Esophagus (tissue), 2 donors: Measurements from ENCODE around the gene KIF13A. TPM values are rescaled to one million over a fixed set of nuclear protein-coding genes. Genes with fewer than 3 reads are reported as not detected.

ENCODE experiments used
- H3K27ac ChIP-seq, 2 donors: one replicate each; pipeline ENCODE4 v1.5.1; 2013; ENCODE audit warnings: low read depth in 2 of 2, mild to moderate bottlenecking in 2 of 2, inconsistent platforms in 1 of 2, low read length in 1 of 2, moderate library complexity in 1 of 2
- H3K27me3 ChIP-seq, 2 donors: one replicate each; pipeline ENCODE4 v1.6.1; 2013; ENCODE audit warnings: low read length in 2 of 2, control low read depth in 1 of 2, mild to moderate bottlenecking in 1 of 2; ENCODE audit not compliant: insufficient read depth in 2 of 2, control insufficient read depth in 1 of 2
- H3K36me3 ChIP-seq, 2 donors: one replicate each; pipeline ENCODE4 v1.6.1; 2013; ENCODE audit warnings: low read length in 1 of 2; ENCODE audit not compliant: control insufficient read depth in 2 of 2, insufficient read depth in 2 of 2
- H3K4me1 ChIP-seq, 2 donors: one replicate each; pipeline ENCODE4 v1.6.1; 2013; ENCODE audit warnings: low read length in 1 of 2; ENCODE audit not compliant: control insufficient read depth in 2 of 2, insufficient read depth in 2 of 2
- H3K4me3 ChIP-seq, 2 donors: one replicate each; pipeline ENCODE4 v1.5.1; 2013; ENCODE audit warnings: low read length in 2 of 2, mild to moderate bottlenecking in 2 of 2, low read depth in 1 of 2, moderate library complexity in 1 of 2
- H3K9me3 ChIP-seq, 2 donors: one replicate each; pipeline ENCODE4 v1.6.1; 2013; ENCODE audit warnings: mild to moderate bottlenecking in 2 of 2, low read depth in 1 of 2, low read length in 1 of 2, moderate library complexity in 1 of 2; ENCODE audit not compliant: control insufficient read depth in 2 of 2, insufficient read depth in 1 of 2
- WGBS, 2 donors: extraction: QIAGEN DNeasy Blood & Tissue Kit; methylation state at CpG; one replicate each; pipeline ENCODE4 v1.1.7; 2013; 5-methylcytosine and 5-hydroxymethylcytosine counted together
- polyA plus RNA-seq, 2 donors: library from polyadenylated mRNA; stranded (reverse); fragments of 200-250 nt; gene quantifications; one replicate each; pipeline ENCODE4 v1.2.3, GENCODE V29; 2013
- donor health status: healthy with polysubstance abuse.
- donor health status: Bipolar disorder and iron deficiency.

The KIF13A gene
- polyA plus RNA-seq, 2 donors, result 7.7 to 11.5 TPM

DNA sequence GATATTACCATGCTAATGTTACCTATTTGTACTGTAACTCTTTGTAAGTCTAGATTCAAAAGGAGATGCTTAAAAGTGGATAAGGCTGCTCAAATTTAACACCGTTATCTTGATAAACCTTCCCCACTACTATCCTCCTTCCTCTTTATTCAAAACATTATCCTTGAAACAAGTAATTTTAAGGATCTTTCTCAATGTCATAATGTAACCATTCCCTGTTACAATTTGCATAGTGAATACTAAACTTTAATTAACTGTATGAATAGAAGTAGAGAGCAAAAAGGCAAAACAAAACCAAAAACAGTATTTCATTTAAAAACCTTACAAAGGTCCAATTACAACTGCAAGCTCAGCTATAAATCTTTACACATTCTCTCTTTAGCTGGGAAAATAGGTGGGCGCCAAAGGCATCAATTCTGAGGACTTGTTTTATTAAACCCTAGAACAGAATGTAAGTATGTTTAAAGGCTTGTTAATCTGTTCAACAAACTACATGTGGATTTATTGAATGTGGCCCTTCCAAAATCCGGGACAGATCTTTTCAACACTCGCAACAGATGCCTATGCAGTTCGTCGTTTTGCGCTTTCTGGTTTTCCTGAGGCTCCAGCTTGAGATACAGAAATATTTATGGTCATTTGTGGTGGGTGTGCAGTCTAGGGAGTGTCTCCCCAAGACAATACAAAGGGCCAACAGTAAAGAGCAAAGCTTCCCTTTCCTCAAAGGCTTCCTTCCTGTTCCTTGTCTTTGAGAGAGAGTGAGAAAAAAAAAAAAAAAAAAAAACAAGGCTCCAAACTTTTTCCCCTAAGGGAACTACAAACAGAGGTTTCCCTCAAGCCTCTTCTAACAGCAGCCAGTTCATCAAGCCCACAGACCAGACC lies 15.1 kb downstream of the KIF13A start:
- Histone ChIP-seq H3K4me1 (no peaks in the 10 kb centered on the region), H3K27me3 (no peaks in the 10 kb centered on the region), H3K9me3 (no peaks in the 10 kb centered on the region), H3K27ac (no peak overlapping the region), H3K4me3 (no peak overlapping the region), H3K36me3 (no peaks in the 10 kb centered on the region)
- WGBS, 2 donors, result 79 to 81% methylated on average over 7 of the region's 7 CpGs

DNA sequence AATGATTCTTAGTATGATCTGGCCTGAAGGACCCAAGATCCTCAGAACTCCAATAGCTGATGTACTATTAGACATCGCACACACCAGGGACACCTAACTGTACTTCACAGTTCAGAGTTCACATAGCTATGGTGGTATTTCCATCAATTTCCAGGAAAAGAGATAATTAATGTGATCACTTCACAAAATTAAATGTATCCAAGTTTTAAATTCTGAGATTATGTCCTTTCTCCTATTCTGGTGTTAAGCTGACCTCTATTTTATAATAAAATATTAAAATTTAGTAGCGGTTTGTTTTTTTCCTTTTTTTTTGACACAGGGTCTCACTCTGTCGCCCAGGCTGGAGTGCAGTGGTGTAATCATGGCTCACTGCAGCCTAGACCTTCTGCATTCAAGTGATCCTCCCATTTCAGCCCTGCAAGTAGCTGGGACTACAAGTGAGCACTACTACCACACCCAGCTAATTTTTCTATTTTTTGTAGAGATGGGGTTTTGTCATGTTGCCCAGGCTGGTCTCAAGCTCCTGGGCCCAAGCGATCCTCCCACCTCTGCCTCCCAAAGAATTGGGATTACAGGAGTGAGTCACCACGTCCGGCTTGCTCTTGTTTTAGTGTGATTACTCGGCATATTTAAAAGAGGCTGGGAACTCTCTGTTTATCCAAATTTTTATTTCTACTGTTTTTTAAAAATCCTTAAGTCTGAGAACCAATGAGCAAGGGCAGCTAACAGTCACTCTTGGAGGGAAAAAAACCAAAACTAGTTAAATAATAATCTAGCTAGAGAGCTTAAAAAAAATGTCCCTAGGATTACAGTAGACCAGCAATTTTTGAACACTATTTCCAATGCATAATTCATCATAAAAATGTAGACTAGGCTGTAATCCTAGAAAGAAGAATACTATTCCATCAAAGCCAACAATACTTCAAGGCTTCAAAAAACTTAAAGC lies 16.0 kb downstream of the KIF13A start:
- Histone ChIP-seq H3K27ac (no peak overlapping the region), H3K4me3 (no peak overlapping the region), H3K9me3 (no peaks in the 10 kb centered on the region), H3K36me3 (no peaks in the 10 kb centered on the region), H3K4me1 (no peaks in the 10 kb centered on the region), H3K27me3 (no peaks in the 10 kb centered on the region)
- 52 to 71% methylated on average over 7 of the region's 7 CpGs for WGBS, 2 donors

DNA sequence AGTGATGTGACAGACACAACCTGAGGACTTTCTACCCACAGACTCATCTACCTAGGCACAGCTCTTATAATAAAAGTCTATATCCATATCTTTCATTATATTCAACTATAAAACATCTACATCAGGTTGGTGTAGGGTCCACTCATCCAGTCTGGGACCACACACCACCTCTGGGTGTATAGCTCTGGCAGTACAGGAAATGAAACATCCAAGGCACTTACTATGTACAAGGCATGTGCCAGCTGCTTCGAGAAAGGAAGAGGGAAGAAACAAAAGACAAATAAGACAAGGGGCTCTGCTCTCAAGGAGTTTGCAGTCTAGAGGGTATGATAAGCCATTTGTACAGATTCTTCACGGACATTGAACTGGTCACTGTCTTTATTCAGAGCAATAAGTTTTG lies 18.6 kb downstream of the KIF13A start:
- WGBS, 2 donors, result 81 to 87% methylated on average over 2 of the region's 2 CpGs
- Histone ChIP-seq H3K4me3 (no peak overlapping the region), H3K4me1 (no peaks in the 10 kb centered on the region)

DNA sequence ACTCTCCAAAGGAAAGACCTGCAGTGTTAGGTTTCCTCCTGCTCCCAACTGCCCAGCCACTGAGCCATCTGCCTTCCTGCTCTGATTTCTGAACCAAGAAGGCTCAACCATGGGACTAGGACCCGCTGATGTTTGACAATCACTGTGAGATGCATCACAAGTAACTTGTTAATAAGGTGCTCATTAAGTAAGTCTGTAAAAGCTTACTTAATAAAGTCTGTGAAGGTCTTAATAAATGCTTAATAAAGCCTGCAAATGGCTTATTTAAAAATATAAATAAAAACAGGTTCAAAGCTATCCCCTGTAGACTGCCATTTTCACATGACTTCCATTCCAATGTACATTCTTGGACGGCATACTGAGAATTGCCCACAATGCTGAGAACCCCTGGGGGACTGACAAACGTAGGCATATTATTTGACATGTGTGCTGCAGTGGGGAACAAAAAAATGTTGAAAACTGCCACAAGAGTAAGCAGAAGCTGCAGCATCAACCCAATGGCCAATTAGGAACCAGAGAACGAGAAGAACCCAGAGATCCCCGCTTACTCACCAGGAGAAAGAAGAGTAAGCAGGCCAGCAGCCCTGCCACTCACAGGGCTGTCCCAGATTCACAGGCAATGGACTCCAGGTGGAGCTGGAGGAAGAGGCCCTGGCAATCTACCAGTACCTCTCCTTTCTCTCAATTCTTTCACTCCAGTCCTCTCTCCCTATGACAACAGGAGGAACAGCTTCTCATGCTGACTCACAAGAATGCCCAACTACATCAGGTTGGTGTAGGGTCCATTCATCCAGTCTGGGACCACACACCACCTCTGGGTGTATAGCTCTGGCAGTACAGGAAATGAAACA lies 19.5 kb downstream of the KIF13A start:
- no peak overlapping the region for H3K27ac ChIP-seq

More for the DNA sequence above, 18.6 kb downstream of the KIF13A start:
- H3K27ac ChIP-seq, result no peak overlapping the region
- no peaks in the 10 kb centered on the region for H3K27me3 ChIP-seq
- H3K36me3 ChIP-seq, result no peaks in the 10 kb centered on the region
- no peaks in the 10 kb centered on the region for H3K9me3 ChIP-seq

DNA sequence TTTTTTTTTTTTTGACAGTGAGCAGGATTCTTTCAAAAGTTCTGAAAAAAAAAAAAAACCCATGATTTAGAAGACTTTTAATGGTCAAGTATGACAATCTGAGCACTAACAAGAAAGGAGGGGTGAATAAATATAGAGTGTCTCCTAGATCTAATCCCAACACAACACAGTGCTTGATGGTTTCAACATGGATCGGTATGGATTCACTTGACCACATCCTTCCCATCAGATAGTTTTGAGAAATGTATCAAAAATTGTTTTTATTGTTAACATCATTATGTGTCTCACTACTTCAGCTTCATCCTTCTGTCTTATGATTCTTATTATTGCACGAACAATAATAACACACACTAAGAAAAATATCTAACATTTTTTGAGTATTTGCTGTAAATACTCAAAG lies 21.0 kb downstream of the KIF13A start:
- no peaks in the 10 kb centered on the region for H3K27me3 ChIP-seq
- H3K27ac ChIP-seq, result no peak overlapping the region
- 80 to 86% methylated on average over 2 of the region's 2 CpGs for whole genome bisulfite sequencing, 2 donors
- H3K36me3 ChIP-seq, result no peaks in the 10 kb centered on the region
- peaks cover 0 to 3% of the 10 kb centered on the region in 2 donors for H3K4me1 ChIP-seq
- no peaks in the 10 kb centered on the region for H3K9me3 ChIP-seq
- no peak overlapping the region for H3K4me3 ChIP-seq

More for the DNA sequence above, 19.5 kb downstream of the KIF13A start:
- no peaks in the 10 kb centered on the region for H3K27me3 ChIP-seq
- H3K4me1 ChIP-seq, result no peaks in the 10 kb centered on the region
- no peaks in the 10 kb centered on the region for H3K36me3 ChIP-seq
- H3K4me3 ChIP-seq, result no peak overlapping the region
- H3K9me3 ChIP-seq, result no peaks in the 10 kb centered on the region
- WGBS, 2 donors, result 79 to 92% methylated on average over 5 of the region's 5 CpGs

DNA sequence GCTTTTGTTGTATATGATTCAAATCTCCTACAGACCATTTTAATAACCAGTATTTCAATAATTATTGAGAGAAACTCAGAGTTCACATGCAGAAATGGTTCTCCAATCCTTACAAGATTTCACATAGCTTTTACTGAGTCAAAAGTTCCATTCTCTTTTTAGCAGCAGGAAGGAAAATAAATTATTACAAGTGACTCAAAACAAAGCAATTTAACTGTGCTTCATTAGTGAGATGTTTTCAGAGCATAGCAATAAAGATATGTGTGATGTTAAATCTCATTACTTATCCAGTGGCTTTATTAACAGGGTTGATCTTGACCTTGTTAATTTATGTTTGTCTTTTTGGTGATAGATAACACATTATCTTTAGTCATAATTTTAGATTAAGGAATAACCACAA lies 22.0 kb downstream of the KIF13A start:
- no peak overlapping the region for H3K27ac ChIP-seq
- H3K36me3 ChIP-seq, result no peaks in the 10 kb centered on the region
- H3K4me1 ChIP-seq, result peaks cover 0 to 3% of the 10 kb centered on the region in 2 donors
- no peaks in the 10 kb centered on the region for H3K27me3 ChIP-seq
- H3K4me3 ChIP-seq, result no peak overlapping the region
- H3K9me3 ChIP-seq, result no peaks in the 10 kb centered on the region

DNA sequence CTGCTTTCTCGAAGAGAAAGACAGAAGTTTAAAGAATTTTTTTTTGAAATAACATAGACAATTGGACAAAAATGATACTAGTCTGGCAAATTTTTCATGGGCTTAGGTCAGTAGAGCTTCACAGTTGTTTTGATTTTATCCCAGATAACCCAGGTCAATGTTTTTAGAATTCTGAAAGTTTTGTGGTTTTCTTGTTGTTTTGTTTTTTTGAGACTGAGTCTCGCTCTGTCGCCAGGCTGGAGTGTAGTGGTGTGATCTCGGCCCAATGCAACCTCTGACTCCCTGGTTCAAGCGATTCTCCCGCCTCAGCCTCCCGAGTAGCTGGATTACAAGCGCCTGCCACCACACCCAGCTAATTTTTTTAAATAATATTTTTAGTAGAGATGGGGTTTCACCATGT lies 22.8 kb downstream of the KIF13A start:
- Histone ChIP-seq H3K27me3 (no peaks in the 10 kb centered on the region), H3K36me3 (no peaks in the 10 kb centered on the region), H3K4me1 (peaks cover 0 to 3% of the 10 kb centered on the region in 2 donors), H3K27ac (peak overlapping the region in 1 of 2 donors; percentile 55), H3K4me3 (no peak overlapping the region), H3K9me3 (no peaks in the 10 kb centered on the region)
- 84 to 90% methylated on average over 8 of the region's 8 CpGs for WGBS, 2 donors

DNA sequence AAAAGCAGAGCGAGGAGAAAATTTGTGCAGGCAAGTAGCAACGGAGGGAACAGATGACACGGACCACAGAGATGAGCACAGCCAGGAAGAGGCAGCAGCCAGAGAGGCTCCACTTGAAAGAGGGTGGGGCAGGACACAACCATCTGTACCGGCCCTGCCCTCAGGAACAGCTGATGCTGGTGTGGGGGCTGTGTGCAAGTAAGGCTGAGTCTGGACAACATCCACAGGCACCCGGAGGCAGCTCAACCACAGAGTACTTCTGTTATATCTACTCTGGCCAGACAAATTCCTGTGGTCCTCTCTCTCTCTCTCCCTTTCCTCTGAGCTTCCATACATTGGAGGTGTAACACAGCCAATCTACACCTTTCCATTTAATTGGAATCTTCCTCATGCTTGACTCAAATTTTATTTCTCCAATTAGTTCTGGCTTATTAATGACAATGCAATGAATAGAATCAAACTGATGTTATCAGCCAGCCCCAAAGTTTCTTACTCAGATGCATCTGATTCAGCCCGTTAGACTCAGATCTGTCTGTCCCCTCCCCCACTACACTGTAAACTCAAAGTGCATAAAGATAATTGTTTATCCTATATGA lies 24.9 kb downstream of the KIF13A start:
- Histone ChIP-seq H3K4me1 (peaks cover under 1 to 3% of the 10 kb centered on the region in 2 donors), H3K9me3 (no peaks in the 10 kb centered on the region), H3K27me3 (no peaks in the 10 kb centered on the region), H3K27ac (no peak overlapping the region), H3K4me3 (no peak overlapping the region), H3K36me3 (no peaks in the 10 kb centered on the region)
- WGBS, 2 donors, result 47 to 52% methylated on average over 6 of the region's 6 CpGs

DNA sequence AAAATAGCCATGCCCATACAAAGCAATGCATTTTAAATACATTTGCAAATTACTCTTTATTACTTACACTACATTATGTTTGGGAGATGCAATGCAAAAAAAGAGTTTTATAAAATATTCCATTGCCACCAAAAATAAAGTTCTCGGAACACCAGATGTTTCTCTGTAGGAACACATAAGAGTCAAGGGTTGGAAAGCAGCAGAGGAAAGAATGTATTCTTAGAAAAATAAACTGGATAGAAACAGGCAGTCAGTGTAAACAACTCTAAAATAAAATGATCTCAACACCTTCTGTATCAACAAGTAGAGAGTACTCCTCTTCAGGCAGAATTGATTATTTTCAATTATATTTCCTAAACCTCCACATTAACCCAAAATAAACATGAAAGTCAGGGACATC lies 28.1 kb downstream of the KIF13A start:
- no peak overlapping the region for H3K27ac ChIP-seq
- no peaks in the 10 kb centered on the region for H3K36me3 ChIP-seq
- WGBS, 2 donors, result 70 to 78% methylated on average over 1 of the region's 1 CpG
- H3K9me3 ChIP-seq, result no peaks in the 10 kb centered on the region
- H3K4me1 ChIP-seq, result peaks cover 3 to 4% of the 10 kb centered on the region in 2 donors
- H3K27me3 ChIP-seq, result no peaks in the 10 kb centered on the region
- no peak overlapping the region for H3K4me3 ChIP-seq
